Activated CD8-positive, alpha-beta memory T cell treated with anti-CD3 and anti-CD28 coated beads for 48 hours (primary cell): ENCODE measurements around the gene MRPS34.

Experiments used
- DNase-seq, 3 experiments: peaks; one replicate each; pipeline ENCODE4 v3.0.0-alpha.2; 2020; ENCODE audit warnings: low read depth in 2 of 3, low spot score in 2 of 3

Gene MRPS34

GRCh38 chr16:1782408-1783264 lies 9.7 kb upstream of the MRPS34 start, which contains the start of the genes NUBP2 and SPSB3:
Gene NUBP2 (plus strand): TSS chr16:1782960. CDS start chr16:1783021, 61 bp downstream.
Gene SPSB3 (minus strand): TSS chr16:1782571. CDS start chr16:1781483, 1,088 bp downstream.
- DNase-seq = peak; percentile 83 to 97 (median 95)

- no peak for DNase-seq
Measured at GRCh38 chr16:1781758-1782407, 8.9 kb upstream of the MRPS34 start.

GRCh38 chr16:1781254-1781653 lies 8.3 kb upstream of the MRPS34 start:
- DNase-seq = no peak

- no peak for DNase-seq
Measured at GRCh38 chr16:1780677-1781072, 7.7 kb upstream of the MRPS34 start.

- no peak for DNase-seq
Measured at GRCh38 chr16:1779741-1780676, 7.1 kb upstream of the MRPS34 start.

GRCh38 chr16:1779234-1779701 lies 6.3 kb upstream of the MRPS34 start:
- no peak for DNase-seq

GRCh38 chr16:1778200-1779179 lies 5.6 kb upstream of the MRPS34 start:
- DNase-seq = no peak

- no peak for DNase-seq
Measured at GRCh38 chr16:1777375-1778199, 4.7 kb upstream of the MRPS34 start.

- DNase-seq = no peak
Measured at GRCh38 chr16:1776991-1777374, 4.0 kb upstream of the MRPS34 start.

GRCh38 chr16:1776672-1776955 lies 3.7 kb upstream of the MRPS34 start:
- no peak for DNase-seq

GRCh38 chr16:1775846-1776671 lies 3.1 kb upstream of the MRPS34 start:
- no peak for DNase-seq

- no peak for DNase-seq
Measured at GRCh38 chr16:1775006-1775845, 2.3 kb upstream of the MRPS34 start.

GRCh38 chr16:1774448-1774780 lies 1.5 kb upstream of the MRPS34 start:
- no peak for DNase-seq

- no peak for DNase-seq
Measured at GRCh38 chr16:1773703-1774447, 941 bp upstream of the MRPS34 start.

- DNase-seq = peak in 2 of 3 experiments; percentile 27 to 32
Measured at GRCh38 chr16:1772362-1772907, 499 bp downstream of the MRPS34 start, which contains the start of gene EME2. Gene EME2 (plus strand): TSS chr16:1772810. CDS start chr16:1773228, 418 bp downstream.

- peak in 1 of 3 experiments; percentile 28 for DNase-seq
Measured at GRCh38 chr16:1771864-1772361, 1.0 kb downstream of the MRPS34 start.
